Mucosa of descending colon (tissue), 3 donors: ENCODE results near the gene ZNF180. TPM values are rescaled to one million over a fixed set of nuclear protein-coding genes. Genes with fewer than 3 reads are reported as not detected.
A peak's percentile ranks its signal among the peaks of the same experiment; 100 is the strongest.

Experiments
- ATAC-seq: fragments of 200-7000 bp; cut with Tn5 transposase; one replicate; pipeline ENCODE4 v1.9.1; 2020; ENCODE audit warnings: mild to moderate bottlenecking, moderate library complexity
- DNase-seq, 3 donors: peaks; one replicate each; pipeline ENCODE4 v3.0.0-alpha.2; 2020
- H3K36me3 ChIP-seq: fragments of 200-600 bp; one replicate; pipeline ENCODE4 v1.8.0; 2021; ENCODE audit warnings: low read depth, mild to moderate bottlenecking
- H3K4me1 ChIP-seq: fragments of 200-600 bp; one replicate; pipeline ENCODE4 v1.8.0; 2021; ENCODE audit warnings: low read depth, mild to moderate bottlenecking
- H3K4me3 ChIP-seq: fragments of 200-600 bp; one replicate; pipeline ENCODE4 v1.8.0; 2021; ENCODE audit warnings: mild to moderate bottlenecking
- H3K9me3 ChIP-seq: fragments of 200-600 bp; one replicate; pipeline ENCODE4 v1.8.0; 2021; ENCODE audit warnings: mild to moderate bottlenecking
- CTCF ChIP-seq: fragments of 200-600 bp; IDR thresholded peaks from one replicate; pipeline ENCODE4 v1.8.0; 2022; ENCODE audit warnings: antibody characterized with exemption, mild to moderate bottlenecking
- intact Hi-C, 2 donors: fragments of 100-400 bp; cut with DNase I in 1 of 2; cut with micrococcal nuclease in 1 of 2; formaldehyde crosslinking; loops; one replicate each; pipeline versions ENCODE4 v1.11.0 to v1.11.1; 2022; cut with DNase I, micrococcal nuclease
- total RNA-seq, 3 donors: library from RNA; stranded (reverse); fragmentation: NEBNext Ultra II Directional in 2 of 3; extraction: Animal tissue kit (Norgen Biotek cat#: 25700) in 2 of 3; gene quantifications; one replicate each; pipeline versions ENCODE4 v1.2.1 to v1.2.4, GENCODE V29; 2021 to 2023
- donor health status: DM: no; HTN: no; CAD: no; lungs with moderate emphysema.
- donor health status: DM: no; HTN: no; CAD: no.
- donor health status: DM: no; HTN: yes; CAD: no.

Gene ZNF180
- total RNA-seq, 3 donors from 2014 or later, result 7.2 to 10.6 (median 9.3) TPM

- DNase-seq (no peak), ATAC-seq (no peak)
- Histone ChIP-seq H3K36me3 (no peaks in the 10 kb centered on the region), H3K9me3 (peaks cover 58% of the 10 kb centered on the region), H3K4me3 (no peak overlapping the region), H3K4me1 (no peaks in the 10 kb centered on the region)
- intact Hi-C loops, result no loop called here
- no peak for TF ChIP-seq CTCF
Observed at GRCh38 chr19:44452367-44452766, 48.0 kb downstream of the ZNF180 start.

DNA sequence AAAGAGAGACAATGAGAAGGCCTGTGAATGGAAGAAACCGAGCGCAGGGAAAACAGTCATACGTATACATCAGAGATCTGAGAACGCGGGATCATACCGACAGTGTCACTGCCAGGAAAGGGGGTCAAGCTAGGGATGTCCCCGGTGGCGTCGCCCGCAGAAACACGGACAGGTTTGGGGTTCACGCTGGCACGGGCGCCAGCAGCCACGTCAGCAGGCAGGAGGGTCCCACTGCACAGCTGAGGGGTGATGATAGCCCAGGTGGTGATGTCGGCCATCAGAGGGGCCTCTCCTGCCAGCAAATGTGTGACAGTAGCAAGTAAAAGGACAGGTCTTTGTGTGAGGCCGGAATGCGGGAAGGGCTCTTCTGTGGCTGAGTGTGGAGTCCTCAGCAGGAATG is 48.6 kb downstream of the ZNF180 start:
- no peak for TF ChIP-seq CTCF
- no peak overlapping the region for H3K4me3 ChIP-seq
- no peak for DNase-seq
- H3K36me3 ChIP-seq, result no peaks in the 10 kb centered on the region
- intact Hi-C loops, result no loop called here
- H3K4me1 ChIP-seq, result no peaks in the 10 kb centered on the region
- ATAC-seq, result no peak
- peaks cover 64% of the 10 kb centered on the region for H3K9me3 ChIP-seq

GRCh38 chr19:44447916-44448674 is 52.2 kb downstream of the ZNF180 start, which contains the start of gene ZNF229:
Gene ZNF229 (minus strand): TSS chr19:44448472. CDS start chr19:44442847, 5,625 bp downstream.
- DNase-seq (peak; percentile 83 to 94 (median 86)), ATAC-seq (peak; percentile 92)
- intact Hi-C loops, result no loop called here
- Histone ChIP-seq H3K36me3 (no peaks in the 10 kb centered on the region), H3K4me1 (no peaks in the 10 kb centered on the region), H3K4me3 (no peak within 1 kb of the TSS), H3K9me3 (peaks cover 73% of the 10 kb centered on the region)
- no peak for TF ChIP-seq CTCF

DNA sequence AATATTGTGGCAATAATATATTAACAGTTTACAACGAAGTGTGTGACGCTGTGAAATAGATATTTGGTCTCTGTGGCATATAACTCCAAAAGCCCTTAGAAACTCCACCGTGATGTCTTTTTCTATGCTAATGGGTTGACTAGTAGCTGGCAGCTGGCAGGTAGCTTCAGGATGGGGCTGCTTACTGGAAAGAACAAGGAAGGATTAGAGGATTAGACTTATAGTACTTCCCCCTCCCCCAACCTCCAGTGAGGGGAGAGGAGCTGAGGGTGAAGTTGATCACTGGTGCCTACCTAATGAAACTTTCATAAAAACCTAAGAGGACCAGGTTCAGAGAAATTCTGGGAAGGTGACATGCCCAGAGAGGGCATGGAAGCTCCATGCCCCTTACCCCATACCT is 61.9 kb downstream of the ZNF180 start:
- H3K36me3 ChIP-seq, result no peaks in the 10 kb centered on the region
- no peaks in the 10 kb centered on the region for H3K4me1 ChIP-seq
- ATAC-seq (no peak), DNase-seq (no peak)
- intact Hi-C loops, result no loop called here
- peaks cover 75% of the 10 kb centered on the region for H3K9me3 ChIP-seq
- no peak overlapping the region for H3K4me3 ChIP-seq
- TF ChIP-seq CTCF, result no peak

DNA sequence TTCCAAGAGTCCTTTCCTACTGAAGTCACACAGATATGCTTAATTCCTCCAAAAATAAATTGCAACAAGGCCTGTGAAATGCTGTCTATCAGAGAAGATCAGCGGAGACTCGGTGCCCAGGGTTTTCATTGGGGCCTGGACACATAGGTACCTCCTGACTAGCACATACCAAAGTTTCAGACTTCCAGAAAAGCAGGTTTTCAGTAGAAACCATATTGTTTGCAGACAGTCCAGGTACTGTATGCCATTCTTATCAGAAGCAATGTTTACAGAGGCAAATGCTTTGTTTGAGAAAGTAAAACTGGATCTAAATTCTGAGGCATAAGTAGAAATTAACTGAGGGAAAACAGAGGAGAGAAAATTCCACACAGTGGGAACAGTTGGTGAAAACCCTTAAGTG is 64.9 kb downstream of the ZNF180 start:
- no peak for DNase-seq
- intact Hi-C loops, result no loop called here
- ATAC-seq, result no peak
- no peak for TF ChIP-seq CTCF
- Histone ChIP-seq H3K4me3 (no peak overlapping the region), H3K36me3 (no peaks in the 10 kb centered on the region), H3K9me3 (peaks cover 77% of the 10 kb centered on the region), H3K4me1 (no peaks in the 10 kb centered on the region)
